Right lobe of liver (tissue), 4 donors: ENCODE data around the gene SASH1.

Experiments
- CTCF ChIP-seq, 4 donors: fragments of 200-600 bp in 3 of 4; fragments of 450-650 bp in 1 of 4; IDR thresholded peaks; one replicate each; pipeline versions ENCODE4 v1.5.1 to v1.8.0; 2016 to 2022; ENCODE audit warnings: antibody characterized with exemption in 4 of 4, mild to moderate bottlenecking in 2 of 4
- POLR2A ChIP-seq: fragments of 450-650 bp; IDR thresholded peaks from one replicate; pipeline ENCODE4 v1.6.1; 2017; ENCODE audit warnings: antibody characterized with exemption, mild to moderate bottlenecking
- donor health status: DM: no; HTN: no; CAD: no.
- donor health status: DM: no; HTN: no; CAD: no.
- donor health status: DM: no; HTN: yes; CAD: no.

GRCh38 chr6:148435386-148435785 is 92.7 kb downstream of the SASH1 start:
- TF ChIP-seq CTCF (IDR thresholded peaks at IDR 0.05) (no peak), POLR2A (no peak)
